HG03442 (cell line): ENCODE results near the gene SART3.
"Not testable (repeated sequence)": the region's sequence is repeated elsewhere in the genome, so short reads cannot be mapped to it uniquely, and the experiment has no call there.

Source experiments
- ATAC-seq: cut with Tn5 transposase; IDR thresholded peaks from one replicate; pipeline ENCODE4 v1.9.1; 2021; ENCODE audit warnings: mild to moderate bottlenecking, moderate library complexity; ENCODE audit not compliant: unreplicated experiment

The SART3 gene

GRCh38 chr12:108598553-108599250 is 37.7 kb upstream of the SART3 start:
- no peak for ATAC-seq

- ATAC-seq: no peak
Measured at GRCh38 chr12:108597559-108598471, 36.8 kb upstream of the SART3 start, which contains the start of gene TMEM119. Gene TMEM119, minus strand, starts transcription at chr12:108598084. Its CDS starts 5,701 bp downstream, at chr12:108592383.

GRCh38 chr12:108596854-108597558 is 36.0 kb upstream of the SART3 start:
- ATAC-seq: no peak

DNA sequence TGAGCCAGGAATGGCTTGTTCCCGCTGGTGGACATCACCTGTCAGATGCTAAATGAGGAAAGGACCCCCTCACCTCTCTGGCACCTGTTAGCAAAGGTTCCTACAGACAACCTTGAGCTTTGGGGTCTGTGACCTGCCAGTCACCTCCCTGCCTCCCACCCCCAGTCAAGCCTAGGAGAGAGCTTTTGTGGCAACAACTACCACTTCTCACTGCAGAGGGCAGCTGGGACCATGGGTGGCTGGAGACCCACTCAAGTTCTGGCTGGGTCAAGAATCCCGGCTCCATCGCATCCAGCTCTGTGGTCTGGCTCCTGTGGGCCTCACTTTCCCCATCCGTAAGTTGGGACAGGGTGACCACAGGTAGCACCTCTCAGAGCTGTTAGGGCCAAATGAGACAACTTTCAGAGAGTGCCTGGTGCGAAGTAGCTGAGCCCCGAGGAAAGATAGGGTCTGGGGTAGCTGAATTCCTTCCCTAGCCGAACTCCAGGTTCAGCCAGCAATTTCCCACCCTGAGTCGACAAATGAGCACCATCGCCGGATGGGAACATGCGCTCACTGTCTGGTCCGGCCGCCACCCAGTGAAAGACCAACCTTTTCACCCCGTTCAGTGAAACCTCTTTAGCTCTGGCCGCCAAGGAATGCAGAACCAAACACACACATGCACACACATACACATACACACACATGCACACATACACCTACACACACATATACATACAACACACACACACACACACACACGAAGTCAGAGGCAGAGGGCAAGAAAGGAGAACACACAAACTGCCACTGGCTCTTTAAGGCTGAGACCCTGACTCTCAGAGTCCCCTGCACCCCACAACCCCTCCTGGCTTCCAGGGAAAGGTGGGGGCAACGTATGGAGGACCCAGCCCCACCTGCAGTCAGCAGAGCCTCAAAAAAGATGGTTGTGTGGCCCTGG is 35.0 kb upstream of the SART3 start:
- no peak for ATAC-seq

DNA sequence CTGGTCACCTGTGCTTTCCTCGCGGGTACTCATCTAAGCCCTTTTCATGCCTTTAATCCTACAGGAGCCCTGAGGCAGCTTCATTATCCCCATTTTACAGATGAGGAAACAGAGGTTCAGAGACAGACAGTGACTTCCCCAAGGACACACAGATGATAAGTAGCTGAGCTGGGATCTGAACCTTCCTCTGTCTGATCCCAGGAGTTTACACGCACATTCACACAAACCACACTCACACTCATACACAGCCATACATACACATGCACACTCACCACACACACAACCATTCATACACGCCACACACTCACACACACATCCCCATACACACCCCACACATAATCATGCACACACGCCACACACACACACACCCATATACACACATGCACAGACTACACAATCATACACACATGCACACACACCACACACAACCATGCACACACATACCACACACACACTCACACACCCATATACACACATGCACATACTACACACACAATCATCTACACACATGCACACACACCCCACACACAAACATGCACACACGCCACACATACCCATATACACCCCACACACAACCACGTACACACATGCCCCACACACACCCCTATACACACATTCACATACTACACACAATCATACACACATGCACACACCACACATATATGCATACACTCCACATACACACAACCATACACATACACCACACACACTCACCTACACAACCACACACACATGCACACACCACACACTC is 34.2 kb upstream of the SART3 start:
- no peak for ATAC-seq

- no peak for ATAC-seq
Measured at GRCh38 chr12:108594323-108594903, 33.4 kb upstream of the SART3 start.

DNA sequence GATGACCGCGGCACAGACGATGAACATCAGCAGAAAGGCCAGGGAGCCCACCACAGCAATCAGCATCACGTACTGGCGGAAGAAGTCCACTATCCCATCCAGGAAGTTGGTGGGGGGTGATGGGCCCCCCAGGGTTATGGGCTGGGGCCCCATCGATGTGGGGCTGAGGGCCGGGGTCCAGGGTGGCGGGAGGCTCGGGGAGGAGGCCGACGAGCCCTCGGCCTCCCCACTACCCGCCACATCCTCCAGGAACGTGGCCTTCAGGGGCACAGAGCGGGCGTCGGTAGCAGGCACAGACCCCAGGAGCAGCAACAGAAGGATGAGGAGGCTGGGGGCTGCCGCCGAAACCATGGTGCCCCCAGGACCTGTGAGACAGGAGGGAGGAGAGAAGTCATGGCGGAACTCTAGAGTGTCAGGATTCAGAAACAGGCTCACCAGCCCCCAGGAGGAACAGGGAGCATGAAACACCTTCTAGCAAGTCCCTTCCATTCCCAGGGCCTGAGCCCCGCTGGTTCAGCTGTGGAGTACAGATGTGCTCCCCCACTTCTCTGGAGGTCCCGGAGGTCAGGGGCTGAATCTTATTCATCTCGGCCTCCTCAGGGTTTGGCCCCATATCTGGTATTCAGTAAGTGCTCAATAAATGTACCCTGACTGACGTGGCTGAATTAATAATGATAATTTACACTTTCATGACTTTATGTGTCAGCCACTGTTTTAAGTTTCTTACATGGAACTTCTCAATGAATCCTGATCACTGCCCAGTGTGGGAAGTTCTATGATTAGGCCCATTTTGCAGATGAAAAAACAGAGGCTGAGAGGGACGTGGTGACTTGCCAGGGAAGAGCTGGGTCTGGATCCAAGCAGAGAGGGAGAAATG is 31.3 kb upstream of the SART3 start:
- ATAC-seq: no peak

- ATAC-seq: no peak
Measured at GRCh38 chr12:108591267-108591980, 30.5 kb upstream of the SART3 start.

- not testable (repeated sequence) for ATAC-seq
Measured at GRCh38 chr12:108590463-108590862, 29.5 kb upstream of the SART3 start.

GRCh38 chr12:108589840-108590229 is 28.9 kb upstream of the SART3 start:
- no peak for ATAC-seq

GRCh38 chr12:108589028-108589839 is 28.3 kb upstream of the SART3 start:
- ATAC-seq: no peak

- ATAC-seq: no peak
Measured at GRCh38 chr12:108587826-108588225, 26.9 kb upstream of the SART3 start.

- no peak for ATAC-seq
Measured at GRCh38 chr12:108586306-108586705, 25.3 kb upstream of the SART3 start.

GRCh38 chr12:108585864-108586263 is 24.9 kb upstream of the SART3 start:
- no peak for ATAC-seq

DNA sequence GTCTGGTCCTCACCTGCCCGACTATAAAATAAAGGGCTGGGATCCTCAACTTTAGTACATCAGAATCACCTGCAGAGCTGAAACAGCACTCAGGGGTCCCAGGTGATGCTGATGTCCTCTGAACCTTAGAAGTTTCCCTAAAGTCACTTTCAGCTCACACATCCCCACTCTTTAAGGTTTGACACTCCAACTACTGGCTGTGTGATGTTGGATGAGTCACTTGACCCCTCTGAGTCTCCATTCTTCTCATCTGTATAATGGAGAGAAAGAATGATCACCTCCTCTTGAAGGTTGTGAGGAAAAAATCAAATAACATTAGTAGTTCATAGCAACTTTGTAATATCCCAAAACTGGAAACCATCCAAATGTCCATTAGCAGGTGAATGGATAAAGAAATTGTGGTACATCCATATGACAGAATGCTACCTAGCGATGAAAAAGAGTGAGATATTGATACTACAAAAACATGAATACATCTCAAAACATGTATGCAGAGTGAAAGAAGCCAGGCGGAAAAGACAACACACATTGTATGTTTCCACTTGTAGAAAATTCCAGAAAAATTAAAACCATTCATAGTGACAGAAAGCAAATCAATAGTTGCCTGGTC is 23.6 kb upstream of the SART3 start:
- ATAC-seq: no peak

DNA sequence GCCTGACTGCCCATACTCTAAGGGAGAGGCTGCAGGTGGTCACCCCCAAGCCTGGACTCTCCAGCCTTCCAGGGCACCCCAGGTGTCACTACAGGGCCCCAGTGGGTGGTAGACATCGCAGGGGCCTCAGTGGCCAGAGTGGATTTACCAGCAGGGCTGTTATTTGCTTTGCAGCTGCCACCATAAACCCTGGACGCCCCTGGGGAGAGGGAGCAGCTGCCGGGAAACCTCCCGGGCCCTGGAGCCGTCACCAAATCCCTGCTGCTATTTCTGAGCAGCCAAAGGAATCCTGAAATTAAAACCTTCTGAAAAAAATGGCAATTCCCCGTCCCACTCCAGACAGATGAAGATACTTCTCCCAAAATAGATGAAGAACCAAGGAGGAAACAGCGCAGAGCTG is 23.0 kb upstream of the SART3 start:
- ATAC-seq: no peak
